Adrenal gland (tissue), 5 donors: ENCODE measurements around the gene NRP1.

Source experiments
- POLR2A ChIP-seq, 2 donors: fragments of 450-650 bp; IDR thresholded peaks; one replicate each; pipeline ENCODE4 v1.6.1; 2017; ENCODE audit warnings: antibody characterized with exemption in 2 of 2, mild to moderate bottlenecking in 2 of 2, moderate library complexity in 1 of 2
- TF ChIP-seq, protein P1 (sequence below), 6 experiments: fragments of 450-650 bp in 4 of 6; fragments of 200-600 bp in 2 of 6; sonication (generic) in 1 of 6; IDR thresholded peaks; 1 replicate in 5 of 6; 2 replicates in 1 of 6; pipeline versions ENCODE4 v1.5.1 to v1.8.0; 2016 to 2021; ENCODE audit warnings: antibody characterized with exemption in 6 of 6, mild to moderate bottlenecking in 2 of 6, moderate library complexity in 1 of 6
- donor health status: DM: no; HTN: no; CAD: no.

DNA sequence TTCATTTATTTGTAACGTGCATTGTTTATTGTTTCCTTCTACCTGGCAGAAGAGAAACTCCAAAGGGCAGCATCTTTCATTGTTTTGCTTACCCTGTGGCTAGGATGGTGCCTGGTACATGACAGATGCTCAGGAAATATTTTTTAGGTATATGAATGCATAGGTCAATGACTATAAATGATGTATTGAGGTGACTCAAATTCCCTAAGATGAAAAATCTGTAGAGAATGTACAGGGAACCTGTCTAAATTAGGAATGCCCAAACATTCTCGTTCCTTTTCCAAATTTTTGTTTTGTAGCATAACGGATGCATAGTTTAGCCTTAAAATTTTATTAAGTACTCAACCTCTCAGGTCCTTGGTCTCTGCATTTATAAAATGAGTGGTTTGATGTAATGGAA lies 71.6 kb downstream of the NRP1 start:
- TF ChIP-seq, protein P1, sequence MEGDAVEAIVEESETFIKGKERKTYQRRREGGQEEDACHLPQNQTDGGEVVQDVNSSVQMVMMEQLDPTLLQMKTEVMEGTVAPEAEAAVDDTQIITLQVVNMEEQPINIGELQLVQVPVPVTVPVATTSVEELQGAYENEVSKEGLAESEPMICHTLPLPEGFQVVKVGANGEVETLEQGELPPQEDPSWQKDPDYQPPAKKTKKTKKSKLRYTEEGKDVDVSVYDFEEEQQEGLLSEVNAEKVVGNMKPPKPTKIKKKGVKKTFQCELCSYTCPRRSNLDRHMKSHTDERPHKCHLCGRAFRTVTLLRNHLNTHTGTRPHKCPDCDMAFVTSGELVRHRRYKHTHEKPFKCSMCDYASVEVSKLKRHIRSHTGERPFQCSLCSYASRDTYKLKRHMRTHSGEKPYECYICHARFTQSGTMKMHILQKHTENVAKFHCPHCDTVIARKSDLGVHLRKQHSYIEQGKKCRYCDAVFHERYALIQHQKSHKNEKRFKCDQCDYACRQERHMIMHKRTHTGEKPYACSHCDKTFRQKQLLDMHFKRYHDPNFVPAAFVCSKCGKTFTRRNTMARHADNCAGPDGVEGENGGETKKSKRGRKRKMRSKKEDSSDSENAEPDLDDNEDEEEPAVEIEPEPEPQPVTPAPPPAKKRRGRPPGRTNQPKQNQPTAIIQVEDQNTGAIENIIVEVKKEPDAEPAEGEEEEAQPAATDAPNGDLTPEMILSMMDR (IDR thresholded peaks at IDR 0.05) = no peak
- no peak for TF ChIP-seq POLR2A (IDR thresholded peaks at IDR 0.05)
